ENCODE data around the gene ABHD12B. TPM values are rescaled to one million over a fixed set of nuclear protein-coding genes. Genes with fewer than 3 reads are reported as not detected.

Gene ABHD12B
- total and polyA plus RNA-seq, 2 of the 13 experiments (the other 11 are each of a cell fraction or from before 2014, with no cell fraction given): not detected

DNA sequence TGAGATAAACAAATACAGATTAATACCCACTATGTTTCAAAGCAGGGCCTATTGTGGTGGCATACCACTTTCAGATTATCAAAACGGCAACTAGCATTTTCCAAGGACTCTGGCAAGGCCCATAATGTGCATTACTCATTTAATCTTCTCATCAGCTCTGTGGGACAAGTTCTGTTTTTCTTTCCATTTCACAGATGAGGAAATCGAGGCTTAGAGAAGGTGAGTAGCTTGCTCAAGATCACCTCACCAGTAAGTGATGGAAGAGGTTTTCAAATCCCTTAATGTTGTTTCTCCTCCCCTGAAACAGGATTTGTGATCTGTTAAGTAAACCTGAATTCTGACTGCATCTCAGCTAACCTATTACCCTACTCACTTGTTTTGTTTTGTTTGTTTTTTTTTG, 76.4 kb downstream of the ABHD12B start:
- ChIA-PET POLR2A (no interaction called here), CTCF (ENCODE audit: low intra/inter-chr PET ratio, low total read pairs) (no interaction called here)
- Histone ChIP-seq H3K9ac (ENCODE audit: insufficient read depth, low read depth, low read length) (no peak overlapping the region), H3K27ac (ENCODE audit: extremely low read length, insufficient read depth, low read length) (no peak overlapping the region), H3K27me3 (ENCODE audit: control insufficient read depth in 1 of 2, insufficient read depth in 2 of 2, low read length in 2 of 2) (no peaks in the 10 kb centered on the region), H2AFZ (ENCODE audit: low read length) (no peak overlapping the region), H3K36me3 (replicated peaks in 1 of 2; ENCODE audit: control insufficient read depth in 1 of 2, insufficient read depth in 2 of 2, low read length in 2 of 2) (no peaks in the 10 kb centered on the region), H4K20me1 (ENCODE audit: insufficient read depth, low read length) (no peaks in the 10 kb centered on the region), H3K79me2 (ENCODE audit: insufficient read depth, low read length) (peaks cover 7% of the 10 kb centered on the region), H3K4me2 (ENCODE audit: low read depth, low read length) (no peak overlapping the region), H3K4me3 (replicated peaks in 1 of 3; ENCODE audit: insufficient read depth in 1 of 3, low read depth in 2 of 3, low read length in 3 of 3) (no peak overlapping the region), H3K9me3 (ENCODE audit: low read length) (no peaks in the 10 kb centered on the region), H3K4me1 (ENCODE audit: insufficient read depth, low read length) (peaks cover 20% of the 10 kb centered on the region)
- BruUV-seq (replicated peaks): no TSS peak
- FAIRE-seq (no peak), ATAC-seq (no peak), DNase-seq (ENCODE audit: low spot score) (no peak)
- 98% methylated on average over 2 of the region's 2 CpGs for WGBS (ENCODE audit: low lambda C conversion rate)
- intact Hi-C loops (cut with micrococcal nuclease; ENCODE audit: unreplicated experiment) (loop anchor here (10.0 kb wide), 1 partner anchor 333 kb away; no protein-coding TSS in a partner anchor), in situ Hi-C loops (cut with HindIII; ENCODE audit: extremely low pct_ligation_motif_present, low pct_unique_long_range_greater_than_20kb) (no loop called here)
- TF ChIP-seq ZNF629 (CRISPR knock-in tag; conservative IDR thresholded peaks at IDR 0.05) (peak; percentile 66), FIP1L1 (IDR thresholded peaks at IDR 0.05; ENCODE audit: borderline replicate concordance, insufficient read depth, low read depth, low read length) (no peak), FOXP1 (IDR thresholded peaks at IDR 0.05) (no peak), FOXP1 (CRISPR knock-in tag; IDR thresholded peaks at IDR 0.05) (no peak), HNRNPUL1 (IDR thresholded peaks at IDR 0.05; ENCODE audit: low read depth, low read length) (no peak), TSC22D2 (CRISPR knock-in tag; IDR thresholded peaks at IDR 0.05; ENCODE audit: borderline replicate concordance) (no peak)
- TF ChIP-seq, protein P1, sequence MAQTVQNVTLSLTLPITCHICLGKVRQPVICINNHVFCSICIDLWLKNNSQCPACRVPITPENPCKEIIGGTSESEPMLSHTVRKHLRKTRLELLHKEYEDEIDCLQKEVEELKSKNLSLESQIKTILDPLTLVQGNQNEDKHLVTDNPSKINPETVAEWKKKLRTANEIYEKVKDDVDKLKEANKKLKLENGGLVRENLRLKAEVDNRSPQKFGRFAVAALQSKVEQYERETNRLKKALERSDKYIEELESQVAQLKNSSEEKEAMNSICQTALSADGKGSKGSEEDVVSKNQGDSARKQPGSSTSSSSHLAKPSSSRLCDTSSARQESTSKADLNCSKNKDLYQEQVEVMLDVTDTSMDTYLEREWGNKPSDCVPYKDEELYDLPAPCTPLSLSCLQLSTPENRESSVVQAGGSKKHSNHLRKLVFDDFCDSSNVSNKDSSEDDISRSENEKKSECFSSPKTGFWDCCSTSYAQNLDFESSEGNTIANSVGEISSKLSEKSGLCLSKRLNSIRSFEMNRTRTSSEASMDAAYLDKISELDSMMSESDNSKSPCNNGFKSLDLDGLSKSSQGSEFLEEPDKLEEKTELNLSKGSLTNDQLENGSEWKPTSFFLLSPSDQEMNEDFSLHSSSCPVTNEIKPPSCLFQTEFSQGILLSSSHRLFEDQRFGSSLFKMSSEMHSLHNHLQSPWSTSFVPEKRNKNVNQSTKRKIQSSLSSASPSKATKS (CRISPR knock-in tag; IDR thresholded peaks at IDR 0.05): no peak

DNA sequence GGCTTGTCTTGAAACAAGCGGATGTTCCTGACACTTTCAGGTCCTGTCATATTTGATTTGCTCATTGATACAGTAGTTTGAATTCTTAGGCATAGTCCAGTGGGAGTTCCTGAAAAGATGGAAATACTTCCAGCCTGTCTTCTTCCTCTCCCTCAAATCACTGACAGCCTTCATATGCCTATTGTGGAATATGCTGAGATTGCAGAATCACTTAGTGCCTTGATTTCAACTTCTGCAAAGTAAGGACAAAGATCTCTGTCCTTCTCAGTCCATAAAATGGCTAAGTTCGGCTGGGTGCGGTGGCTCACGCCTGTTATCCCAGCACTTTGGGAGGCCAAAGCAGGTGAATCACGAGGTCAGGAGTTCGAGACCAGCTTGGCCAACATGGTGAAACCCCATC, 79.2 kb downstream of the ABHD12B start:
- Histone ChIP-seq H3K79me2 (ENCODE audit: insufficient read depth, low read length) (no peaks in the 10 kb centered on the region), H3K9me3 (ENCODE audit: low read length) (no peaks in the 10 kb centered on the region), H2AFZ (ENCODE audit: low read length) (no peak overlapping the region), H3K4me3 (replicated peaks in 1 of 3; ENCODE audit: insufficient read depth in 1 of 3, low read depth in 2 of 3, low read length in 3 of 3) (no peak overlapping the region), H3K4me2 (ENCODE audit: low read depth, low read length) (no peak overlapping the region), H3K27me3 (ENCODE audit: control insufficient read depth in 1 of 2, insufficient read depth in 2 of 2, low read length in 2 of 2) (no peaks in the 10 kb centered on the region), H3K27ac (ENCODE audit: extremely low read length, insufficient read depth, low read length) (no peak overlapping the region), H3K36me3 (replicated peaks in 1 of 2; ENCODE audit: control insufficient read depth in 1 of 2, insufficient read depth in 2 of 2, low read length in 2 of 2) (no peaks in the 10 kb centered on the region), H3K4me1 (ENCODE audit: insufficient read depth, low read length) (peaks cover 29% of the 10 kb centered on the region), H3K9ac (ENCODE audit: insufficient read depth, low read depth, low read length) (no peak overlapping the region), H4K20me1 (ENCODE audit: insufficient read depth, low read length) (no peaks in the 10 kb centered on the region)
- BruUV-seq (replicated peaks): no TSS peak
- intact Hi-C loops (cut with micrococcal nuclease; ENCODE audit: unreplicated experiment) (loop anchor here (10.0 kb wide), 2 partner anchors 144 to 264 kb away; partner anchors contain the start of gene TRIM9), in situ Hi-C loops (cut with HindIII; ENCODE audit: extremely low pct_ligation_motif_present, low pct_unique_long_range_greater_than_20kb) (no loop called here)
- ChIA-PET POLR2A (interaction anchor here (0.7 kb wide), 1 partner anchor 92 kb away, joined by 3 read pairs; no protein-coding TSS in a partner anchor), CTCF (ENCODE audit: low intra/inter-chr PET ratio, low total read pairs) (no interaction called here)
- FAIRE-seq (no peak), DNase-seq (ENCODE audit: low spot score) (no peak), ATAC-seq (no peak)
- 91% methylated on average over 6 of the region's 6 CpGs for WGBS (ENCODE audit: low lambda C conversion rate)
- TF ChIP-seq FOXO1 (CRISPR knock-in tag; IDR thresholded peaks at IDR 0.05) (no peak), MAFK (conservative IDR thresholded peaks at IDR 0.05 in 1 of 2, IDR thresholded peaks at IDR 0.05 in 1 of 2; ENCODE audit: low read length in 2 of 2) (peak; percentile 95 to 97), MAFF (IDR thresholded peaks at IDR 0.05; ENCODE audit: low read depth, low read length) (peak; percentile 96), ZNF775 (CRISPR knock-in tag; IDR thresholded peaks at IDR 0.05; ENCODE audit: borderline replicate concordance) (no peak)
